ENCODE measurements around the gene TUBB1. TPM values are rescaled to one million over a fixed set of nuclear protein-coding genes. Genes with fewer than 3 reads are reported as not detected.
A peak's percentile ranks its signal among the peaks of the same experiment; 100 is the strongest.

The TUBB1 gene
- total and polyA plus RNA-seq, 12 donors, result 0.07 to 0.38 (median 0.18) TPM; not detected in 2

DNA sequence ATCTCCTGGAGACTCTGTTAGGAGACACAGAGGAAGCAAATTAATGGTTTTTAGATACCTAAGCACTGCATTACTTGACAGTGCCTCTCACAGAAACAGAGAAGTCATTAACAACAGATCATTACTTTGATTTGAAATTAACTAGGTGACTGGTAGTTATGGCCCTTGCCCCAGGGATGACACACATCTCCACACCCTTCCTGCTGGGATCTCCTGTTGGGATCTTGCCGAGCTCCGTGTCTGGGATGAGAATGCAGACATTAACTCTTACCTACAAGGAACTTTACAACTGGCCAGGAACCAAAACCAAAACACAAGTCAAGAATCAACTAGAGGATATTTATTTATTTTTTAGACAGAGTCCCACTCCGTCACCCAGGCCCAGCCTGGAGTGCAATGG is 25.6 kb downstream of the TUBB1 start:
- no peak overlapping the region for H3K27ac ChIP-seq
- WGBS, 2 donors, result 74 to 75% methylated on average over 3 of the region's 3 CpGs
- no peak for DNase-seq
- no peaks in the 10 kb centered on the region for H3K9me3 ChIP-seq
- no peak overlapping the region for H3K4me3 ChIP-seq
- no peak for ATAC-seq
- H3K27me3 ChIP-seq, result no peaks in the 10 kb centered on the region
- peaks cover 4 to 37% (median 29%) of the 10 kb centered on the region in 9 donors for H3K4me1 ChIP-seq
- intact Hi-C loops (cut with DNase I), result loop anchor here in 2 of 10 donors (5.0 to 10.0 kb wide), 2 partner anchors 170 to 172 kb away; no protein-coding TSS in a partner anchor
- TF ChIP-seq, protein P1, sequence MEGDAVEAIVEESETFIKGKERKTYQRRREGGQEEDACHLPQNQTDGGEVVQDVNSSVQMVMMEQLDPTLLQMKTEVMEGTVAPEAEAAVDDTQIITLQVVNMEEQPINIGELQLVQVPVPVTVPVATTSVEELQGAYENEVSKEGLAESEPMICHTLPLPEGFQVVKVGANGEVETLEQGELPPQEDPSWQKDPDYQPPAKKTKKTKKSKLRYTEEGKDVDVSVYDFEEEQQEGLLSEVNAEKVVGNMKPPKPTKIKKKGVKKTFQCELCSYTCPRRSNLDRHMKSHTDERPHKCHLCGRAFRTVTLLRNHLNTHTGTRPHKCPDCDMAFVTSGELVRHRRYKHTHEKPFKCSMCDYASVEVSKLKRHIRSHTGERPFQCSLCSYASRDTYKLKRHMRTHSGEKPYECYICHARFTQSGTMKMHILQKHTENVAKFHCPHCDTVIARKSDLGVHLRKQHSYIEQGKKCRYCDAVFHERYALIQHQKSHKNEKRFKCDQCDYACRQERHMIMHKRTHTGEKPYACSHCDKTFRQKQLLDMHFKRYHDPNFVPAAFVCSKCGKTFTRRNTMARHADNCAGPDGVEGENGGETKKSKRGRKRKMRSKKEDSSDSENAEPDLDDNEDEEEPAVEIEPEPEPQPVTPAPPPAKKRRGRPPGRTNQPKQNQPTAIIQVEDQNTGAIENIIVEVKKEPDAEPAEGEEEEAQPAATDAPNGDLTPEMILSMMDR (IDR thresholded peaks at IDR 0.05), result no peak
- H3K36me3 ChIP-seq, result peaks cover 0 to 15% (median 0%) of the 10 kb centered on the region in 9 donors

DNA sequence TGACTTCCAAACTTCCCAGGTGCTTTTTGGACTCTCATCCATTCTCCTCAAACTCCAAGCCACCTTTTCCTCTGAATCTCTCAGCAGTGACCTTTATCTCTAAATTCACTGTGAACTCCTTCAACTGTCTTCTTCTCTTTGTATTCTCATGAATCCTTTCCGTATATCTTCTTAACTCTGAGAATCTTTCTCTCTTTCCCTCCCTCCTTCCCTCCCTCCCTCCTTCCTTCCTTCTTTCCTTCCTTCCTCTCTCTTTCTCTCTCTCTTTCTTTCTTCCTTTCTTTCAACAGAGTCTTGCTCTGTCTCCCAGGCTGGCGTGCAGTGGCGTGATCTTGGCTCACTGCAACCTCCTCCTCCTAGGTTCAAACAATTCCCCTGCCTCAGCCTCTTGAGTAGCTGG is 27.6 kb downstream of the TUBB1 start:
- 91 to 92% methylated on average over 3 of the region's 3 CpGs for WGBS, 2 donors
- Histone ChIP-seq H3K4me1 (peaks cover 4 to 16% (median 10%) of the 10 kb centered on the region in 9 donors), H3K9me3 (no peaks in the 10 kb centered on the region), H3K36me3 (no peaks in the 10 kb centered on the region), H3K27ac (no peak overlapping the region), H3K27me3 (peaks cover 0 to 12% (median 5%) of the 10 kb centered on the region in 7 donors), H3K4me3 (no peak overlapping the region)
- intact Hi-C loops (cut with DNase I), result loop anchor here in 2 of 10 donors (5.0 to 10.0 kb wide), 2 partner anchors 172 to 175 kb away; no protein-coding TSS in a partner anchor
- ATAC-seq, result no peak
- TF ChIP-seq, protein P1 (IDR thresholded peaks at IDR 0.05), result no peak
- DNase-seq, result no peak

DNA sequence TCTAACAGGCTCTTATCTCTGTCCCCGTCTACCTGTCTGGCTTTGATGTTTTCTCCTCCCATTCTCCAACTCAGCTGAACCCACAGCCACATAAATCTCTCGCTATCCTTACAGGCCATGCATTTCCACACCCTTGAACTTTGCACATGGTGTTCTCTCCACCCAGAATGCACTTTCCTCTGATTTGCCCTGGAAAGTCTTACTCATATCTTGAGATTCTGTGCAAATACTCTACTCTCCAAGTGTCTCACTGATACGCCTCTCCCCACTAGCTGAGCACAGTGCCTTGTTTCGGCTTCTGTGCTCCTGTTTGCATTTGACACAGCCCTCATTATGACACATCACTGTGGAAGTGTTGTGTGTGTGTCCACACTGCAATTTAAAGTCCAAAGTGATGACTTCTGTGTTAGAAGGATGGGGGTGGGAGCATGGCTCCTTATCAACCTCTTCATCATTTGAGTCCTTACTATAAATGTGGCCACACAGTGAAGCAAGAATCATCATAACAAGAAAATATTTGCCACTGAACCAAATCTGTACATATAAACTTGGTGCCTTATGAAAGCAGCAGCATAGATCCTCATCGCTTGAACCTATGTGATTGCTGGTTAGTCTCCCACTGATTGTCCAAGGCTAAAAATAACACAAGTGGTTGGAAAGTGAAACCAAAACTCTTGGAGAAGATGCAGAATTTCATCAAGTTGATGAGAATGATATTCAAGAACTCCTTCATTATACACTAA is 28.9 kb downstream of the TUBB1 start:
- DNase-seq, result no peak
- H3K36me3 ChIP-seq, result no peaks in the 10 kb centered on the region
- no peak overlapping the region for H3K27ac ChIP-seq
- H3K4me1 ChIP-seq, result peaks cover 3 to 11% (median 4%) of the 10 kb centered on the region in 9 donors
- TF ChIP-seq, protein P1 (IDR thresholded peaks at IDR 0.05), result no peak
- 81 to 86% methylated on average over 5 of the region's 5 CpGs for WGBS, 2 donors
- intact Hi-C loops (cut with DNase I), result loop anchor here in 2 of 10 donors (5.0 to 10.0 kb wide), 2 partner anchors 173 to 176 kb away; no protein-coding TSS in a partner anchor
- peak in 1 of 8 donors; percentile 13 for ATAC-seq
- H3K9me3 ChIP-seq, result no peaks in the 10 kb centered on the region
- no peak overlapping the region for H3K4me3 ChIP-seq
- peaks cover 0 to 24% (median 5%) of the 10 kb centered on the region in 7 donors for H3K27me3 ChIP-seq

DNA sequence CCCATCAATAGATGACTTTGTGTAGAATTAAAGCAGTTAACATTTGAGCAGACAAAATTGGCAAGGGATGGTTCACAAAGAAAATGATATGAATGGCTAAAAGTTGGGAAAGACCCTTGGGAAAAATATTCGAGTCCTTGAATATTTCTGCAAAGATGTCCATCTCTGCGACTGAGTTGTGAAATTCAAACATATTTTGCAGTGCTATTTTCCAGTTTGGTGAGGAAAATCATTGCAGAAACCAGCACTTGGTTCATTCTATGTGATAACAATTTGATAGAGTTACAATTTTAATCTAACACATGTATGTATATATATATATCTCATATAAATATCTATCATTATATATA is 29.4 kb downstream of the TUBB1 start:
- ATAC-seq (no peak), DNase-seq (no peak)
- H3K4me1 ChIP-seq, result peaks cover 0 to 6% (median 0%) of the 10 kb centered on the region in 9 donors
- peaks cover 0 to 28% (median 5%) of the 10 kb centered on the region in 7 donors for H3K27me3 ChIP-seq
- no peaks in the 10 kb centered on the region for H3K9me3 ChIP-seq
- no peak overlapping the region for H3K4me3 ChIP-seq
- TF ChIP-seq, protein P1 (IDR thresholded peaks at IDR 0.05), result no peak
- intact Hi-C loops (cut with DNase I), result loop anchor here in 2 of 10 donors (5.0 to 10.0 kb wide), 2 partner anchors 174 to 176 kb away; no protein-coding TSS in a partner anchor
- WGBS, 2 donors, result 71 to 72% methylated on average over 2 of the region's 2 CpGs
- H3K27ac ChIP-seq, result no peak overlapping the region
- H3K36me3 ChIP-seq, result no peaks in the 10 kb centered on the region

Data from heart right ventricle (tissue), 16 donors.